ENCODE measurements around the gene CCDC196. TPM values are rescaled to one million over a fixed set of nuclear protein-coding genes. Genes with fewer than 3 reads are reported as not detected.
"Not testable (repeated sequence)": the region's sequence is repeated elsewhere in the genome, so short reads cannot be mapped to it uniquely, and the experiment has no call there.

The CCDC196 gene
- total RNA-seq, 1 donor from 2014 or later: not detected

GRCh38 chr14:66540038-66540437 is 53.9 kb downstream of the CCDC196 start:
- no peaks in the 10 kb centered on the region for H3K4me1 Mint-ChIP-seq (ENCODE audit: low read depth, unreplicated experiment)
- H3K27me3 Mint-ChIP-seq (ENCODE audit: unreplicated experiment): peaks cover 2% of the 10 kb centered on the region
- H3K36me3 Mint-ChIP-seq (ENCODE audit: unreplicated experiment): no peaks in the 10 kb centered on the region
- H3K4me3 Mint-ChIP-seq (ENCODE audit: unreplicated experiment): no peak overlapping the region
- no peak for DNase-seq
- H3K27ac Mint-ChIP-seq (ENCODE audit: unreplicated experiment): no peak overlapping the region
- no peak for TF ChIP-seq CTCF (IDR thresholded peaks at IDR 0.05; ENCODE audit: partially characterized antibody, unreplicated experiment)
- no peaks in the 10 kb centered on the region for H3K9me3 Mint-ChIP-seq (ENCODE audit: unreplicated experiment)

GRCh38 chr14:66541627-66542026 is 55.5 kb downstream of the CCDC196 start:
- Mint-ChIP-seq H3K27ac (ENCODE audit: unreplicated experiment) (no peak overlapping the region), H3K4me1 (ENCODE audit: low read depth, unreplicated experiment) (no peaks in the 10 kb centered on the region), H3K36me3 (ENCODE audit: unreplicated experiment) (no peaks in the 10 kb centered on the region), H3K27me3 (ENCODE audit: unreplicated experiment) (peaks cover 2% of the 10 kb centered on the region), H3K9me3 (ENCODE audit: unreplicated experiment) (no peaks in the 10 kb centered on the region), H3K4me3 (ENCODE audit: unreplicated experiment) (no peak overlapping the region)
- DNase-seq: no peak
- no peak for TF ChIP-seq CTCF (IDR thresholded peaks at IDR 0.05; ENCODE audit: partially characterized antibody, unreplicated experiment)

- DNase-seq: no peak
- TF ChIP-seq CTCF (IDR thresholded peaks at IDR 0.05; ENCODE audit: partially characterized antibody, unreplicated experiment): no peak
Measured at GRCh38 chr14:66543996-66544395, 57.8 kb downstream of the CCDC196 start.

GRCh38 chr14:66545191-66545590 is 59.0 kb downstream of the CCDC196 start:
- H3K27ac Mint-ChIP-seq (ENCODE audit: unreplicated experiment); H3K9me3 Mint-ChIP-seq (ENCODE audit: unreplicated experiment); H3K4me1 Mint-ChIP-seq (ENCODE audit: low read depth, unreplicated experiment); H3K36me3 Mint-ChIP-seq (ENCODE audit: unreplicated experiment); DNase-seq; H3K4me3 Mint-ChIP-seq (ENCODE audit: unreplicated experiment); H3K27me3 Mint-ChIP-seq (ENCODE audit: unreplicated experiment): not testable (repeated sequence)

More at GRCh38 chr14:66543996-66544395, 57.8 kb downstream of the CCDC196 start:
- Mint-ChIP-seq H3K9me3 (ENCODE audit: unreplicated experiment) (peaks cover 5% of the 10 kb centered on the region), H3K36me3 (ENCODE audit: unreplicated experiment) (peaks cover 7% of the 10 kb centered on the region), H3K4me1 (ENCODE audit: low read depth, unreplicated experiment) (no peaks in the 10 kb centered on the region), H3K27ac (ENCODE audit: unreplicated experiment) (no peak overlapping the region), H3K4me3 (ENCODE audit: unreplicated experiment) (no peak overlapping the region), H3K27me3 (ENCODE audit: unreplicated experiment) (peaks cover 3% of the 10 kb centered on the region)

- H3K4me1 Mint-ChIP-seq (ENCODE audit: low read depth, unreplicated experiment); H3K27ac Mint-ChIP-seq (ENCODE audit: unreplicated experiment); H3K36me3 Mint-ChIP-seq (ENCODE audit: unreplicated experiment); H3K9me3 Mint-ChIP-seq (ENCODE audit: unreplicated experiment); H3K27me3 Mint-ChIP-seq (ENCODE audit: unreplicated experiment); H3K4me3 Mint-ChIP-seq (ENCODE audit: unreplicated experiment): not testable (repeated sequence)
- peak; percentile 21 for DNase-seq
Measured at GRCh38 chr14:66545751-66546150, 59.6 kb downstream of the CCDC196 start.

Other genes with a start within 250 kb of the CCDC196 start
- 29.8 TPM for gene GPHN, start 21.8 kb downstream of the CCDC196 start, total RNA-seq (ENCODE audit: unreplicated experiment)